Caco-2 (cell line): ENCODE data around the gene ATP5MK. TPM values are rescaled to one million over a fixed set of nuclear protein-coding genes. Genes with fewer than 3 reads are reported as not detected.

Experiments used
- BruUV-seq: library from RNA; stranded (reverse); fragments of 400-500 nt; replicated peaks from 2 replicates; lab custom pipeline; 2021; lab: Mats Ljungman, UMichigan
- CTCF ChIA-PET: fragments of 300-600 bp; sonication (Branson Sonifier 250); formaldehyde crosslinking; loops from one replicate; lab custom pipeline; 2022; ENCODE audit warnings: antibody characterized with exemption; lab: Charles Lee
- POLR2A ChIA-PET: fragments of 300-600 bp; sonication (Branson Sonifier 250); formaldehyde crosslinking; loops from one replicate; lab custom pipeline; 2022; ENCODE audit warnings: antibody characterized with exemption; lab: Charles Lee
- DNase-seq, 2 experiments: peaks; one replicate each; pipeline versions ENCODE4 v3.0.0 to v3.0.0-alpha.2; 2020 to 2022
- H3K27me3 ChIP-seq: replicated peaks from 2 replicates; pipeline ENCODE4 v1.6.0; 2011; ENCODE audit warnings: low read length; ENCODE audit not compliant: control insufficient read depth, insufficient read depth
- H3K36me3 ChIP-seq: 2 replicates; pipeline ENCODE4 v1.5.1; 2011; ENCODE audit warnings: low read length; ENCODE audit not compliant: control insufficient read depth, insufficient read depth
- H3K4me1 ChIP-seq: fragments of 250-450 bp; sonication (Bioruptor Pico); 2 replicates; pipeline ENCODE4 v1.5.1; 2020; ENCODE audit warnings: mild to moderate bottlenecking
- H3K4me3 ChIP-seq: 2 replicates; pipeline ENCODE4 v1.5.1; 2011; ENCODE audit warnings: low read depth, mild to moderate bottlenecking, control low read depth, low read length
- H3K9me3 ChIP-seq: fragments of 250-450 bp; sonication (Bioruptor Pico); 2 replicates; pipeline ENCODE4 v1.5.1; 2020; ENCODE audit warnings: mild to moderate bottlenecking, moderate library complexity
- H3K27ac Mint-ChIP-seq: one replicate; pipeline ENCODE4 v1.8.0; 2022; ENCODE audit warnings: mixed read lengths; ENCODE audit not compliant: unreplicated experiment
- H3K27me3 Mint-ChIP-seq: one replicate; pipeline ENCODE4 v1.8.0; 2022; ENCODE audit warnings: mixed read lengths; ENCODE audit not compliant: insufficient read depth, unreplicated experiment
- H3K36me3 Mint-ChIP-seq: one replicate; pipeline ENCODE4 v1.8.0; 2022; ENCODE audit warnings: mild to moderate bottlenecking, mixed read lengths; ENCODE audit not compliant: insufficient read depth, unreplicated experiment
- H3K4me1 Mint-ChIP-seq: one replicate; pipeline ENCODE4 v1.8.0; 2022; ENCODE audit warnings: low read depth, mixed read lengths; ENCODE audit not compliant: unreplicated experiment
- H3K4me3 Mint-ChIP-seq: one replicate; pipeline ENCODE4 v1.8.0; 2022; ENCODE audit warnings: mild to moderate bottlenecking, moderate library complexity, mixed read lengths; ENCODE audit not compliant: unreplicated experiment
- H3K9me3 Mint-ChIP-seq: one replicate; pipeline ENCODE4 v1.8.0; 2022; ENCODE audit warnings: mixed read lengths; ENCODE audit not compliant: unreplicated experiment
- intact Hi-C: fragments of 100-400 bp; cut with micrococcal nuclease; formaldehyde crosslinking; loops from one replicate; pipeline ENCODE4 v1.10.0; 2022; ENCODE audit not compliant: unreplicated experiment
- total RNA-seq: library from RNA; stranded (reverse); gene quantifications from 2 replicates; pipeline ENCODE4 v1.2.3, GENCODE V29; 2022
- TF ChIP-seq, protein P1 (sequence below), 2 experiments: fragments of 200-600 bp in 1 of 2; IDR thresholded peaks; 1 replicate in 1 of 2; 2 replicates in 1 of 2; pipeline versions ENCODE4 v1.5.1 to v1.8.0; 2011 to 2022; ENCODE audit warnings: antibody characterized with exemption in 1 of 2, control low read depth in 1 of 2, inconsistent platforms in 1 of 2, low read depth in 1 of 2, low read length in 1 of 2, mild to moderate bottlenecking in 1 of 2, moderate library complexity in 1 of 2; ENCODE audit not compliant: insufficient read depth in 1 of 2, severe bottlenecking in 1 of 2, unreplicated experiment in 1 of 2

Gene ATP5MK
- total RNA-seq, 1 experiment from 2014 or later: 340 TPM

- H3K4me1 Mint-ChIP-seq: no peaks in the 10 kb centered on the region
- Histone ChIP-seq H3K36me3 (peaks cover 8% of the 10 kb centered on the region), H3K4me3 (no peak overlapping the region), H3K9me3 (no peaks in the 10 kb centered on the region), H3K27me3 (no peaks in the 10 kb centered on the region), H3K4me1 (no peaks in the 10 kb centered on the region)
- TF ChIP-seq, protein P1, sequence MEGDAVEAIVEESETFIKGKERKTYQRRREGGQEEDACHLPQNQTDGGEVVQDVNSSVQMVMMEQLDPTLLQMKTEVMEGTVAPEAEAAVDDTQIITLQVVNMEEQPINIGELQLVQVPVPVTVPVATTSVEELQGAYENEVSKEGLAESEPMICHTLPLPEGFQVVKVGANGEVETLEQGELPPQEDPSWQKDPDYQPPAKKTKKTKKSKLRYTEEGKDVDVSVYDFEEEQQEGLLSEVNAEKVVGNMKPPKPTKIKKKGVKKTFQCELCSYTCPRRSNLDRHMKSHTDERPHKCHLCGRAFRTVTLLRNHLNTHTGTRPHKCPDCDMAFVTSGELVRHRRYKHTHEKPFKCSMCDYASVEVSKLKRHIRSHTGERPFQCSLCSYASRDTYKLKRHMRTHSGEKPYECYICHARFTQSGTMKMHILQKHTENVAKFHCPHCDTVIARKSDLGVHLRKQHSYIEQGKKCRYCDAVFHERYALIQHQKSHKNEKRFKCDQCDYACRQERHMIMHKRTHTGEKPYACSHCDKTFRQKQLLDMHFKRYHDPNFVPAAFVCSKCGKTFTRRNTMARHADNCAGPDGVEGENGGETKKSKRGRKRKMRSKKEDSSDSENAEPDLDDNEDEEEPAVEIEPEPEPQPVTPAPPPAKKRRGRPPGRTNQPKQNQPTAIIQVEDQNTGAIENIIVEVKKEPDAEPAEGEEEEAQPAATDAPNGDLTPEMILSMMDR (IDR thresholded peaks at IDR 0.05; ENCODE audit: insufficient read depth in 1 of 2, low read depth in 1 of 2, low read length in 1 of 2, severe bottlenecking in 1 of 2, unreplicated experiment in 1 of 2): no peak
- no peaks in the 10 kb centered on the region for H3K27me3 Mint-ChIP-seq
- BruUV-seq: no TSS peak
- no peaks in the 10 kb centered on the region for H3K9me3 Mint-ChIP-seq
- H3K27ac Mint-ChIP-seq: no peak overlapping the region
- no peak for DNase-seq
- H3K4me3 Mint-ChIP-seq: no peak overlapping the region
- CTCF ChIA-PET: no interaction called here
- H3K36me3 Mint-ChIP-seq: peaks cover 90% of the 10 kb centered on the region
- intact Hi-C loops: no loop called here
- POLR2A ChIA-PET: no interaction called here
Measured at GRCh38 chr10:103441206-103441605, 44.9 kb upstream of the ATP5MK start.

GRCh38 chr10:103440416-103440815 lies 44.1 kb upstream of the ATP5MK start:
- Mint-ChIP-seq H3K4me3 (no peak overlapping the region), H3K4me1 (no peaks in the 10 kb centered on the region), H3K27ac (no peak overlapping the region), H3K36me3 (peaks cover 90% of the 10 kb centered on the region), H3K9me3 (no peaks in the 10 kb centered on the region), H3K27me3 (no peaks in the 10 kb centered on the region)
- Histone ChIP-seq H3K27me3 (no peaks in the 10 kb centered on the region), H3K9me3 (no peaks in the 10 kb centered on the region), H3K36me3 (peaks cover 6% of the 10 kb centered on the region), H3K4me1 (no peaks in the 10 kb centered on the region), H3K4me3 (no peak overlapping the region)
- intact Hi-C loops: no loop called here
- ChIA-PET POLR2A (no interaction called here), CTCF (no interaction called here)
- no peak for DNase-seq
- TF ChIP-seq, protein P1 (IDR thresholded peaks at IDR 0.05; ENCODE audit: insufficient read depth in 1 of 2, low read depth in 1 of 2, low read length in 1 of 2, severe bottlenecking in 1 of 2, unreplicated experiment in 1 of 2): no peak
- BruUV-seq: no TSS peak

DNA sequence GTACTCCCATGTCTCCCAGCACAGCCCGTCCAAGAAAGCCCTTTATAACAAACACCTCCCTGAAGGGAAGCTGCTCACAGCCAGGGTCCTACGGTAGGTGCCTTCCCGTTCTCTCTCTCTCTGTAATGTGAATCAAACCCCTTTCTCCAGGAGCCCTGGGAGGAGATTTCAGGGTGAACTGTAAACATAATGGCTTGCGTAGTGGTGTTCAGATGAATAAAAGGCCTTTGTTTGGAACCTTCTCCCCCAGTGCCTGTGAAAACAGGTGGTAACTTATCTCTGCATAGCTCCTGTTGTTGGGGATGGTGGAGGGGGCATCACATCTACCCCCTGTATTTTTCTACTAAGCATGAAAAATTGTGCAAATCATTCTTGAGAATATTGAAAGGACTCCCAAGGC lies 43.5 kb upstream of the ATP5MK start:
- ChIA-PET CTCF (no interaction called here), POLR2A (no interaction called here)
- TF ChIP-seq, protein P1 (IDR thresholded peaks at IDR 0.05; ENCODE audit: insufficient read depth in 1 of 2, low read depth in 1 of 2, low read length in 1 of 2, severe bottlenecking in 1 of 2, unreplicated experiment in 1 of 2): no peak
- Mint-ChIP-seq H3K9me3 (no peaks in the 10 kb centered on the region), H3K4me3 (no peak overlapping the region), H3K4me1 (no peaks in the 10 kb centered on the region), H3K36me3 (peaks cover 84% of the 10 kb centered on the region), H3K27ac (no peak overlapping the region), H3K27me3 (no peaks in the 10 kb centered on the region)
- H3K9me3 ChIP-seq: no peaks in the 10 kb centered on the region
- intact Hi-C loops: no loop called here
- H3K27me3 ChIP-seq: no peaks in the 10 kb centered on the region
- H3K36me3 ChIP-seq: peaks cover 8% of the 10 kb centered on the region
- no TSS peak for BruUV-seq
- no peak overlapping the region for H3K4me3 ChIP-seq
- H3K4me1 ChIP-seq: no peaks in the 10 kb centered on the region
- DNase-seq: no peak
